IMR-90 (cell line): ENCODE data around the gene LCNL1.

Source experiments
- CEBPB ChIP-seq: IDR thresholded peaks from 2 replicates; pipeline ENCODE4 v1.6.1; 2012; ENCODE audit warnings: low read depth, low read length, improper control_type of control experiment
- CTCF ChIP-seq: conservative IDR thresholded peaks from 2 replicates; pipeline ENCODE4 v1.5.1; 2012; ENCODE audit warnings: mild to moderate bottlenecking, low read depth, low read length, improper control_type of control experiment
- FOS ChIP-seq: fragments of 150-350 bp; IDR thresholded peaks from 2 replicates; pipeline ENCODE4 v1.6.1; 2016; ENCODE audit warnings: low read depth, low read length
- MAFK ChIP-seq: IDR thresholded peaks from 2 replicates; pipeline ENCODE4 v1.6.1; 2012; ENCODE audit warnings: low read depth, low read length, improper control_type of control experiment
- MAZ ChIP-seq: IDR thresholded peaks from 2 replicates; pipeline ENCODE4 v1.6.1; 2012; ENCODE audit warnings: low read depth, mild to moderate bottlenecking, low read length, improper control_type of control experiment, moderate library complexity, borderline replicate concordance
- MXI1 ChIP-seq: IDR thresholded peaks from 2 replicates; pipeline ENCODE4 v1.6.1; 2012; ENCODE audit warnings: low read depth, mild to moderate bottlenecking, low read length, moderate library complexity, borderline replicate concordance
- NFE2L2 ChIP-seq: fragments of 150-350 bp; IDR thresholded peaks from 2 replicates; pipeline ENCODE4 v1.6.1; 2016; ENCODE audit warnings: low read depth, mild to moderate bottlenecking, low read length
- POLR2A ChIP-seq: IDR thresholded peaks from 2 replicates; pipeline ENCODE4 v1.6.1; 2012; ENCODE audit warnings: mild to moderate bottlenecking, low read depth, low read length
- RAD21 ChIP-seq: IDR thresholded peaks from 2 replicates; pipeline ENCODE4 v1.6.1; 2012; ENCODE audit warnings: low read length, improper control_type of control experiment
- RCOR1 ChIP-seq: IDR thresholded peaks from 2 replicates; pipeline ENCODE4 v1.6.1; 2012; ENCODE audit warnings: mild to moderate bottlenecking, low read length, improper control_type of control experiment; ENCODE audit not compliant: insufficient replicate concordance
- RFX5 ChIP-seq: IDR thresholded peaks from 2 replicates; pipeline ENCODE4 v1.8.0; 2012; ENCODE audit warnings: low read depth, mild to moderate bottlenecking, low read length, moderate library complexity
- SMC3 ChIP-seq: fragments of 150-350 bp; IDR thresholded peaks from 2 replicates; pipeline ENCODE4 v1.6.1; 2016; ENCODE audit warnings: low read depth, mild to moderate bottlenecking, antibody characterized with exemption, low read length, moderate library complexity
- TF ChIP-seq, protein P1 (sequence below): fragments of 150-350 bp; IDR thresholded peaks from 2 replicates; pipeline ENCODE4 v1.6.1; 2017; ENCODE audit warnings: mild to moderate bottlenecking, antibody characterized with exemption, low read length, low read depth
- TF ChIP-seq, protein P2 (sequence below): fragments of 150-350 bp; IDR thresholded peaks from 2 replicates; pipeline ENCODE4 v1.6.1; 2016; ENCODE audit warnings: low read depth, mild to moderate bottlenecking, low read length, moderate library complexity, borderline replicate concordance

DNA sequence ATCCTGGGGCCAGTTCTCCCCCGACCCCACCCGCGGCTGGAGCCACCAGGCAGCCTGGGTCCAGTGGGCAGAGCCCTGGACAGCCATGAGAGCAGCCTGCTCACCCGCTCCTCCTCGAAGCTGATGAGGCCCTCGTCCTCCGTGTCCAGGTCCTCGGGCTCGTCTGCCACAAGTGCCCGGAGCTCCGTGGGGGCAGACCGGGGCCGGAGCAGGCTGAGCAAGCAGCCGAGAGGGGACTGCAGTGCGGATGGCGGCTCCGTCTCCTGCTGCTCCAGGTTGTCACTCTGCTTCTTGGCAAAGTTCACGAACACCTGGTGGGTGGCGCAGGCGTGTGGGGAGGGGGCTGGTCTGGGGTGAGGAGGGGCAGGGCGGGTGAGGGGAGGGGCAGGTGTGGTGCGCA lies 25.5 kb downstream of the LCNL1 start:
- TF ChIP-seq MAFK (no peak), RAD21 (no peak), RFX5 (no peak), POLR2A (no peak), CTCF (no peak), SMC3 (no peak), FOS (no peak), MXI1 (no peak), CEBPB (no peak), MAZ (no peak), RCOR1 (no peak), NFE2L2 (no peak)
- TF ChIP-seq, protein P1, sequence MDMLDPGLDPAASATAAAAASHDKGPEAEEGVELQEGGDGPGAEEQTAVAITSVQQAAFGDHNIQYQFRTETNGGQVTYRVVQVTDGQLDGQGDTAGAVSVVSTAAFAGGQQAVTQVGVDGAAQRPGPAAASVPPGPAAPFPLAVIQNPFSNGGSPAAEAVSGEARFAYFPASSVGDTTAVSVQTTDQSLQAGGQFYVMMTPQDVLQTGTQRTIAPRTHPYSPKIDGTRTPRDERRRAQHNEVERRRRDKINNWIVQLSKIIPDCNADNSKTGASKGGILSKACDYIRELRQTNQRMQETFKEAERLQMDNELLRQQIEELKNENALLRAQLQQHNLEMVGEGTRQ: no peak
- TF ChIP-seq, protein P2, sequence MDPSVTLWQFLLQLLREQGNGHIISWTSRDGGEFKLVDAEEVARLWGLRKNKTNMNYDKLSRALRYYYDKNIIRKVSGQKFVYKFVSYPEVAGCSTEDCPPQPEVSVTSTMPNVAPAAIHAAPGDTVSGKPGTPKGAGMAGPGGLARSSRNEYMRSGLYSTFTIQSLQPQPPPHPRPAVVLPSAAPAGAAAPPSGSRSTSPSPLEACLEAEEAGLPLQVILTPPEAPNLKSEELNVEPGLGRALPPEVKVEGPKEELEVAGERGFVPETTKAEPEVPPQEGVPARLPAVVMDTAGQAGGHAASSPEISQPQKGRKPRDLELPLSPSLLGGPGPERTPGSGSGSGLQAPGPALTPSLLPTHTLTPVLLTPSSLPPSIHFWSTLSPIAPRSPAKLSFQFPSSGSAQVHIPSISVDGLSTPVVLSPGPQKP: no peak
